GM19395 (cell line): ENCODE results near the gene RNLS.
"Not testable (repeated sequence)": the region's sequence is repeated elsewhere in the genome, so short reads cannot be mapped to it uniquely, and the experiment has no call there.

Experiments
- ATAC-seq: cut with Tn5 transposase; IDR thresholded peaks from one replicate; pipeline ENCODE4 v1.9.1; 2021; ENCODE audit warnings: mild to moderate bottlenecking, moderate library complexity; ENCODE audit not compliant: unreplicated experiment

RNLS gene

DNA sequence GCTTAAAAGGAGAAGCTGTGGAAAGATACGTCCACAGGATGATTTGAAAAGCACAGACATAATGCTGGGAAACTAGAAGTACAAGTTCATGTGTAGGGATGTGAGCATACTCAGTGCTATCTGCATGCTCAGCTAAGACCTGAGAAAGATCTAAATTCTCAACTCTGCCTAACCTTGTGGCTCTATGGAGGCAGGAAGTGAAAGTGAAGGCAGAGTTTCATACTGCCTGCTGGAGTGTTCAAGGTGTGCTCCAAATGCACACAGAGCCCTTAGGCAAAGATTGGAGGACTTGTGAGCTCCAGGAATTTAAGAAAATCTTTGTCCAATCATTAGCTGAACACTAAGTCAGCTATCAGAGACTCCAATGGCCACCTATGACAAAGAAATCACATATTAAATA is 190.9 kb downstream of the RNLS start:
- peak; percentile 90 for ATAC-seq

DNA sequence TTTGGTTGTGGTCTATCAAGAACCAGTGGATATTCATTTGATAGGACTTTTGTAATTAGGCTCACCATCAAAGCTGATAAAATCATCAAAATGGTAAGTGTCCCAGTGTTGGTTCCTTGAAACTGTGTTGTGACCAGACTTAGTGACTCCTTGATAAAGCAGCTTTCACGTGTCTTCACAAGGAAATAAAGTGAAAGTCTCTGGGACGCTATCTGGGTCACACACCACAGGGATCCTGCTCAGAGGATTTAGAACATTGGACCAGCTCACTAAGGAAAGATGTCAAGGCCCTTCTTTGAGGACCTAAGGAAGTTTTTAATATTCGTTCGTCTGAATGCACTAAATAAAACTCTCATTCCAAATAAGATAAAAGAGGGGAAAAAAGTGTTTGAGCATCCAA is 193.1 kb downstream of the RNLS start:
- ATAC-seq, result no peak

DNA sequence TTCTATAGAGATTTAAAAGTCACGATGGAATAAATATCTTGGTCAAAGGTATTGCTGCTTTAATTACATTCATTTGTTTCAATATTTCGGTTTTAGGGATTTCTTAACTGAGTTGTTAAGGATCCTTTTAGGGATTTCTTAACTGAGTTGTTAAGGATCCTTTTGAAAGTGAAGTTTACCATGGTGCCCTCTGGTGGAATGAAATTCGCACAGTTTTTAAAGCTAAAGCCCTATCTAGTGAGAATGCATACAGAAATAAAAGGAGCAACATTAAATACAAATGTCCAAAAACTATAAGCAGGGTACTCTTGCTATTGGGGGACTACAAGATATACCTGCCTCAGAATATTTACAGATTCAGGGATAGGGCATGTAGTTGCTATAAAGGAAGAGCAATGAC is 193.7 kb downstream of the RNLS start:
- ATAC-seq, result no peak

DNA sequence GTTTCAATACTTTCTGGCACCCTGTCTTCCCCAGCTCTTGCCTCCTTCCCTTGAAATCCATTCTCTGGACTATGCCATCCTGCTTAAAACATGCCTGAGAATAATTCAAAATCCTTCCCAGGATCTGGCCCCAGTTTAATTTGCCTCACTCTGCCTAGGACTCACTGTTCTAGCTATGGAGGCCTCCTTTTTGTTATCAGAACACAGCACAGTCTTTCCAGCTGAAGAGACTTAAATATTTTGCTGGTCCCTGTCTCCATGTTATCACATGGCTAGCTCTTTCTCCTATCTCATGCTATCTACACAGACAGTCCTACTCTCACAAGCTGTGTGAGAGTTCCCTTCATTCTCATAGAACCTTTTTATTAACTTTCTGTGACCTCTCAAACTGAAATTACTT is 194.8 kb downstream of the RNLS start:
- ATAC-seq, result no peak

DNA sequence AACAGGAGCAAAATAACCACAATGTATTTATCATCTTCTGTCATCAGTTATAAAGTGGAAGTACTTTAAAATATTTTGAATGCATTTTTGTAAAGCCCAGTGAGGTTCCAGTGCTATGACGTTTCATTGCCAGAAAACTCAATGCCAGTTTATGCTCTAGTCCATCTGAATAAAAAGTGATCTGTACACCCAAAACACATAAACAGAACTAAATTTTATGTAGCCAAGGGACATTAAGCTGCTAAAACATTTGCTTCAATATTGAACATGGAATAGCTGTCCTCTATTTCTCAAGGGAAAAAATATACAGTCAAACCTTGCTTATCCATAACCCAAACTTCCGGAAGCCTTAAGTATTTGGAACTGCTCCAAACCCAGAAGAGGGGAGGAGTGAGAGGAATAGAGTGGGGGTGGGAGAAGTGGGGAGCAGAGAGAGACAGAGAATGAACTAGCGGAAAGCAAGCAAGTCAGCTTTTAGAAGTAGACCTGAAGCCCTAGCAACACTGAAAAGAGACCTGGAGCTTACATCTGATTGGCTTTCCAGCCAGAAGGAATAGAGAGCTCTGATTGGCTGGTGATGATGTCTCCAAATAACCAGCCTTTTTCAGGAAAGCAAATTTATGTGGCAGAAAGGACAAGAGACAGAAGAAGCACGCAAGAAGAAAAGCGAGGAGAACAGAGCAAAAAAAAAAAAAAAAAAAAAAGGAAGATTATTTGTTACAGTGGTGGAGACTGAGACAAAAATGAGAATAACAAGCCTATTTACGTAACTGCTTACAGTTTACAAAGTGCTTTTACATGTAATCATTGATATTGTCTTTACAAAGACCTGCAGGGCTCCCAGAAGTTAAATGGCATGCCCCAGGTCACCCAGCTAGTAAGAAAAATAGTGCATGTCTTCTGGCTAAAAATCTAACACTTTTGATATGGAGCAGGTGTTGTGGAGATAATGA is 196.0 kb downstream of the RNLS start:
- peak; percentile 51 for ATAC-seq

DNA sequence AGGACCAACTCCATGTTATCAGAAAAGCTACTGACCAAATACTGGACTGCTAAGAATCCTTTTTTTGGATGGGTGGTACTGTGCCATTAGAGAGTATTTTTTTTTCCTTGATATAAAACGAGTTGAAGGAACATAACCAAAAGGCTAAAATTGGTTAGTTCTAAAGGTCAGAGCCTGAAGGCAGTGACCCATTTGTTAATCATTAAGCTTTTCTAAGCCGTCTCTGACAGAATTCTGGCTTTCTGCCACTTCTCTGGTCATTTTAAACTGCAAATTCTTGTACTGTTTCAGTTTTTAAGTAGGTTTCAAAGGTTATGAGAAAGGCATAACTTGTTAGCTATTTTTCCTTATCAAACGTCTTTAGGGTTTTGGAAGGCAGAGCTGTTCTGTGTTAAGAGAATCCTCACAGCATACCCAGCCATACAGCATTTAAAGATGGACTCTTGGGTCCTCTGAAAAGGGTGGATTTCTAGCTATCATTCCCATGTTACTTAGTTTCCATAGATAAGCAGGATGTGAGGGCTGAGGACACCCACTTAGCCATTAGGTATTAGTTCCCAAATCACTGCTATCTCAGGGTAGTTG is 196.8 kb downstream of the RNLS start:
- peak; percentile 43 for ATAC-seq

DNA sequence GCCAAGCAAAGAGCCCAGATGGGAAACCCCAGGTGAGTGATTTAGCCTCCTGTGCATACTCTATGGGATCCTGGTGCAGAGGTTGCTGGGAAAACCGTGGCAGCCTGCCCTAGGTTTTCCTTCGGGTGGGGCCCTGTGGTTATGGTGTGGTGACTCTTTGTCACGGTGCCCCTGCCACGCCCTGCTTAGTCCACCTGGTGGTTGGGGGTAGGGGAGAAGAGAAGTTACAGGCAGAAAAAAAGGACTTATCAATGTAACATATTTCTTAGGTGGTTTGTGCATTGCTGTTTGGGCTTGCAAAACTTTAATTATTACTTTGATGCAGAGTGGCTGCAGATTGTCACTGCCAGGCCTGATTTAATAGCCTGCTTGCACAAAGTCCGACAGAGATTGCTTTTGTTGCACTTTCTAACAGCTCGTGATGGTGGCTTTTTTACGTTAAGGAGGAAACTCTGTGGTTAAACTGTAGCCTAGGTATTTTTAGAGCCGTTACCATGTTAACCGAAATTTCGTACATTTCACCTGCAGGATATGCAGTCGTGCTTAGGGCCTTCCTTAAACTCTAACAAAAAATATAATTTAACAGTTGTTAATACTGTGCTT is 197.4 kb downstream of the RNLS start:
- ATAC-seq, result peak; percentile 74

DNA sequence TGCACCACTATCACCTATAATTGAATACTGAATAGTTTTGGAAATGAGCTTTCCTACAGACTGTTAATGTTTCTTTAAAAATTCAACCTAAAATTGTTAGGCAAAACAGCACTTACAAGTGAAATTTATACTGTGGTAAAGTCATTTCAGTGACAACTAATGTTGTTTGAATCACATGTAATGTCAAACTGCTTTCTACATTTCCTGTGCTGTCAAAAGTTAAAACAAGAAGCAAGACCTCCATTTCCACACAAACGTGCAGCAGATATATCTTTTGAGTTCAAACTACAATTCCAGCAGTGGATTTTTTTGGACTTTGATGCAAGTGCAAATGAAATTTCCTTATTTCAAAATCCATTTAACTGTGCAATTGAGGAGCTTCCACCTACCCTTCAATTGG is 199.8 kb downstream of the RNLS start:
- ATAC-seq, result no peak

DNA sequence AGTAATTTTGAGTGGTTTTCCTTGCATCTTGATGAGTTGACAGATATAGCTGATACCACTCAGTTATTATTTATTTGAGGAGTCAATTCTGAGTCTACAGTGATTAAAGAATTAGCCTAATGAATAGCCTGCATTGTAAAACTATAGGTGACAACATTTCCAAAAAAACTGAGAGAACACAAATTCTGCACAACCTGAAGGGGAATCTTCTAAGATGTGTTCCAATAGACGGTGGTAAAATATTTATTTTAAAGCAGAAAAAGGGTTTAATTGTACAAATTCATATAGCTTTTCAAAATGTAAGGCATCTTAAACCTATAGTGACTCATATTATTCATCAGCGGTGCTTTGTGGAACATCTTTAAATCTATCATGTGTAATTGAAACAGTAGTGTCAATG is 200.4 kb downstream of the RNLS start:
- no peak for ATAC-seq

DNA sequence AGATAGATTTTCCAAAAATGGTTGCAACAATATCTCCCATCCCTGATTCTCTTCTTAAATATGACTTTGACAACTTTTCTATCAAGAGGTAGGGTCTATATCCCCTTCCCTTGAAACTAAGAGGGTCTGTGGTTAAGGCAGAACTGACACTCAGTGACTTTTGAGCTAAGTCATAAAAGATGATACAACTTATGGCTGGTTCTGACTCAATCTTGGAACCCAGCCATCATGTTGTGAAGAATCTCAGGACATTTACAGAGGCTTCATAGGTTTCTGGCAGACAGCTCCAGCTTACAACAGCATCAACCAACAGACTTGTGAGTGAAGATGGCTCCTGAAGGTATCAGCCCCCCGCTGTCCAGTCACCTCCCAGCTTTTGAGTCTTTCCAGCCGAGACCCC is 203.5 kb downstream of the RNLS start:
- ATAC-seq, result no peak

DNA sequence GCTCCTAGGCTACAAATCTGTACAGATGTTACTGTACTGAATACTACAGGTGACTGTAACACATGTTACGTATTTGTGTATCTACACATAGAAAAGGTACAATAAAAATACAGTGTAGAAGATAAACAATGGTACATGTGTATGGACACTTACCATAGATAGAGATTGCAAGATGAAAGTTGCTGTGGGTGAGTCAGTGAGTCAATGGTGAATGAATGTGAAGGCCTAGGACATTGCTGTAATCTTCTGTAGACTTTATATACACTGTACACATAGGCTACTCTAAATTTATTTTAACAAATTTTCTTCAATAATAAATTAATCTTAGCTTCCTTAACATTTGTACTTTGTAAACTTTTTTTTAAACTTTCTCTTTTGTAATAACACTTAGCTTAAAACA is 205.6 kb downstream of the RNLS start:
- no peak for ATAC-seq

DNA sequence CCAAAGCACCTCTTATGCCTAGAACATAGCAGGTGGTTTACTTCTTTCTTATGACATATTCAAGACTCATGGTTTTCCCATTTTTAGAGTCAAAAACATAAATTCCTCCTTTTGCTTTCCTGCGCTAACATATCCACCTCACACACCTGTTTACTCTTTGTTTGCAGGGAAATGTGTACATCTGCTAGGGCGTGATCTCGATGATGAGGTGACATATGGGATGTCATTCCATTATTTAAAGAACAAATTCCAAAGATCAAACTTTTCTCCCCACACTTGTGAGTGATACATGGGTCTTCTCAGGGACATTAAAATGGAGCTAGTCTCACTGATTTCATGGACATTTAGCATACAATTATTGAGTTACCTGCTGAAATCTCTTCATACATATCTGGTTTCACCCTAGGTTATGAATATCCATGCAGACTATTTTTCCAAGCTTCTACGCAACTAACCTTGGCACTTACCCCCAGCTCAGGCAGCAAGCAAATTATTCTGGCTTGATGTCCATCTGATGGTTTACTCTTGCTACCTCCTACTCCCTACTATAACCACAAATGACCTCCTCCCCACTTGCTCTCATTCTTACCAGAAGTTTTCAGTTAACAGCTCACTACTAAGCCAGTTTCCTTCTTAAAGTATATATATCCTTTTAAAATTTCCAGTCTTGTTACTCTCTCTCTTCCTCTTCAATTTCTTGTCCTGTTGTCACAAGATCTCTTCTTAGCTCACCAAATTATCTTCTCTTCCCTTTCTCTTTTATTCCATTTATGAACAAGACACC is 208.5 kb downstream of the RNLS start:
- ATAC-seq, result no peak

DNA sequence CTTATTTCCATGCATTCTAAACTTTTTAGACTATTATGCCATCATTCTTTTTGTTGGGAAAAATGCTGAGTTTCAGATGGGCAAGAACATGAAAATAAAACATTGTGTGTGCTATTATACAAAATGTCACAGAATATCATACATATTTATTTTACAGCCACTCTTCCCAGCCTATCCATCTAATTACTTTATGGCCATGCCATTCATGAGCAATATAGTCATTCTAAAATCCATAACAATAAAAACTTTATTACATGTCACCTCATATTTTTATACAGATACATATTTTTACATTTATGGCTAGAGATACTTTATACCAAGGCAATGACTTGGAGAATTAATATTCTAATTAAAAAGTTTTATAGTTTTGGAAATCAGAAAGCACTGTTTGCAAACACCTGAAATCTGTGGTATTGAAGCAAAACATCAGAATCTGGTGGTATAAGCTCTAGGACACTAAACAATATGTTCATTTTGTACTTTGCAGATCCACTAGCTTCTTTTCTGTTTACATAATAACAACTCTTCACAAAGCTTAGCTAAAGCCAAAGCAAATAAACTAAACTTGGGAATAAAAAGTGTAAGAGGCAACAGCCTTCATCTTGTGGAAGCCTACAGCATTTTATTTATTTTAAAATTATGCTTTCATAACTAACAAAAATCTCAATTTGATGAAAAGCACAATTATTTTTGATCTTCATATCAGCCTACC is 210.1 kb downstream of the RNLS start:
- ATAC-seq, result no peak

DNA sequence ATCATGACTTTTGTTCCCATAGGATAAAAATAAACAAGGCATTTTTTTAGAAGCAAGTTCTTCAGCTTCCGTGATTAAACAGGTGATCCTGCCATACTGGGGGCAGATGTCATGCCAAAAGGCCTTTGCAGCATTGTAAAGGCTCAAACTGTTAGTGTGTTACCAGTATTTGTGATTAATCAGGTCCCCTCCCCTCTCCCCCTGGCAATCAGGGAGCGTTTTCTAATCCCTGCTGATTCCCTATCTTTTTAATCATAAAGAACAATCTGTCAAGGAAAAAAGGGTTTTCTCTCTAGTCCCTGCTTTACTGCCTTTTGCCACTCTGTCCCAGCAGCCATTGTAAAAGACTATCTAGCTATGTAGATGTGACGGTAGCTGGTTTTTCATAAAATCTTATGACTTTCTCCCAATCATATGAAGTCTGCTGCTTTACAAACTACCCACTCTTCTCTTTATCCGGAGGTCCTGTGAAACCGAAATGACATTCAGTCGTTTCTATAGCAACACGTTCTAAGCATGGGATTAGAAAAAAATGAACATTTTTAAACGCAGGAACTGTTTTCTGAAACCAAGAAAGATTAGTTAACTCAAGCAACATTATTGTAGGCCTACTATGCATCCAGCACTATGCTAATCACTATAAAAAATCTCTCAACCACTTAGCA is 210.9 kb downstream of the RNLS start:
- no peak for ATAC-seq

DNA sequence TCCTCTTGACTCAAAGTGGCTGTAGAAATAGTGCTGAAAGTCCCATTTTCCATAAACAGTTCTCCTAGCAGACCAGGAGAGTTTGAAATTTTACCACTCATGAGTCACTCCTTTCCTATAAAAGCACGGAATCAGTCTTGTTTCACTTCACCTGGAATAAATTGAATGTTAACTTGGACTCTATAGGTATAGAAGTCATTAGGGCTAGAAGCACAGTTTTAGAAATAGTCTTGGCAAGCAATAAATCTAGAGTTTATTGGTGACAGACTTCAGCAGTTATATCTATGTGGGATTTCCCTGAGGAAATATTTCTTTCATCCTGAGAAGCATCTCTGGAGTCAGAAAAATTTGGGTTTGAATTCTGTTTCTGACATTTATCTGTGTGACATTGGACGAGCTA is 212.4 kb downstream of the RNLS start:
- no peak for ATAC-seq

DNA sequence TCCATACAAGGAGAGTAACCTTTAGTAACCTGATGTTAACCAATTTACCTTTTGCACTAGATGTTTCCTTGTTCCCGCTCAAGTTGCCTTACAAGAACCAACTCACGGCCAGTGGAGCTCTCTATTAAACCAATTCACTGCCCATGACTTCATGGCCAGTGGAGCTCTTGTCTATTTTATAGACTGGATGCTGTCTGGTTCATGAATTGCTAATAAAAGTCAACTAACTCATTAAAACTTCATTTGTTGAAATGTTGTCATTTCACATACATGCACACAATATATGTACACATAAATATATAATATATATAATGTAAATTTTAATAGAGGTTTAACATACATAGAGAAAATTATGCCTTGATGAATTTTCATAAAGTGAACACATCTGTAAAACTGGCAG is 216.3 kb downstream of the RNLS start:
- no peak for ATAC-seq

DNA sequence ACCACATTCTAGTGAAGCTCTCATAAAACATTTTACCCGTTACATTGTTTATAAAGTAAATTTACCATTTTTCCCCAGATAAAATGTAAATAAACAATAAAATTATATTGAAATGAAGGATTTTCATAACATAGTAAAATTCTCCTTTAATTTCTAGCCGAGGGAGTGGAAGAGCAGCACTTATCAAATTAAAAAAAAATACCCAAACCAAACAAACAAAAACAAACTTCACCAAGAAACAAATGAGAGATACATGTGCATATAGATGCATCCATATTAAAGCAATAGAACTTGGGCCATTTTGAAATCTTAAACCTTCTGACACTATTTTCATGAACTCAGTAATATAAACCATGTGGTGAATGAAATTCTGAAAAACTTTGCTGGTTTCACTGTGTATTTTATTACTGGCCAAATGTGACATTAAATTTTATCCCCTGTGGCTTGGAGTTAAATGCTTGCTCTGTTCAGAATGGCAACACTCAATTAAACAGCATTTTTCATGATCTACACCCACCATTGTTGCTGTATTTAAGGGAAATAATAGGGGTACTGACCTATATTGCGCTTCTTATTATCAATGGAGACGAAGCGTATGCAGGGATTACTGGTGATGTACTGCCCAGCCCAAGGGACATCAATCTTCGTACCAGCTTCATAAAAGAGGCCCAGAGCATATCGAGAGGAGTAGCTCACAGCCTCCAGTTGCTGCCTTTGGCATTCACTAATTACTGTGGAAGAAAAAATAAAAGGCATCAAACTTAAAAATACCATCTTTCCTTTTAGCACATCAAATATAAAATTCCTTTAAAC is 220.9 kb downstream of the RNLS start:
- ATAC-seq, result no peak

DNA sequence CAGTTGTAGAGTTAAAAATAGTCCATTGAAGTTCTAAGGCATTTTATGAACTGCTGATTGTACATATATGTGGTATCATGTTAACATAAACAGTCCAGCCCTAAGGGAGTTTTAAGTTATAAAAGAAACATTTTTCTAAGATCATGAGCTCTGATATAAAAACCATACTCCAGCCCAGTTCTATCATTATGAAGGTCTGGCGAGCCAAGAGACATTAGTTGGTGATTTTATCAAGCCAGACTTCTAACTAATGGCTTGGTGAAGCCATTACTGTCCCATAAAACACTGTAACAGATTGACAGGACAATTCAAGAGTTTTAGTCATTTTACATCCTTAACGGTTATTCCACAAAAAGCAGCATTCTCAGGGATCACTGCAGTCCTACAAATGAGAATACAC is 221.6 kb downstream of the RNLS start:
- no peak for ATAC-seq

DNA sequence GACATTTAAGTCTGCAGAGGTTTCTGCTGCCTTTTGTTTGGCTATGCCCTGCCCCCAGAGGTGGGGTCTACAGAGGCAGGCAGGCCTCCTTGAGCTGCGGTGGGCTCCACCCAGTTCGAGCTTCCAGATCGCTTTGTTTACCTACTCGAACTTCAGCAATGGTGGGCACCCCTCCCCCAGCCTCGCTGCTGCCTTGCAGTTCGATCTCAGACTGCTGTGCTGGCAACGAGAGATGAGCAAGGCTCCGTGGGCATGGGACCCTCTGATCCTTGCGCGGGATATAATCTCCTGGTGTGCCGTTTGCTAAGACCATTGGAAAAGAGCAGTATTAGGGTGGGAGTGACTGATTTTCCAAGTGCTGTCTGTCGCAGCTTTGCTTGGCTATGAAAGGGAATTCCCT is 227.4 kb downstream of the RNLS start:
- ATAC-seq, result not testable (repeated sequence)
